CD14-positive monocyte (primary cell): ENCODE measurements around the gene PPP2R3A. TPM values are rescaled to one million over a fixed set of nuclear protein-coding genes. Genes with fewer than 3 reads are reported as not detected.

Experiments used
- DNase-seq, 3 donors: peaks; one replicate each; pipeline ENCODE4 v3.0.0-alpha.2; 2011 to 2022
- H2AFZ ChIP-seq: 2 replicates; pipeline ENCODE4 v1.6.0; 2012; ENCODE audit warnings: mild to moderate bottlenecking, low read depth, low read length, inconsistent platforms; ENCODE audit not compliant: insufficient read depth, poor library complexity, severe bottlenecking
- H3K27ac ChIP-seq, 2 donors: 1 replicate in 1 of 2; 2 replicates in 1 of 2; pipeline ENCODE4 v1.5.1; 2012 to 2013; ENCODE audit warnings: low read length in 2 of 2, control low read depth in 1 of 2, inconsistent platforms in 1 of 2, low read depth in 1 of 2, mild to moderate bottlenecking in 1 of 2
- H3K27me3 ChIP-seq, 2 donors: one replicate each; pipeline versions ENCODE4 v1.6.0 to v1.6.1; 2011 to 2013; ENCODE audit warnings: low read length in 2 of 2; ENCODE audit not compliant: control insufficient read depth in 2 of 2, insufficient read depth in 2 of 2
- H3K36me3 ChIP-seq, 2 donors: replicated peaks in 1 of 2; 1 replicate in 1 of 2; 2 replicates in 1 of 2; pipeline versions ENCODE4 v1.5.1 to v1.6.1; 2012 to 2013; ENCODE audit warnings: low read length in 2 of 2, control low read depth in 1 of 2, inconsistent platforms in 1 of 2, mild to moderate bottlenecking in 1 of 2; ENCODE audit not compliant: insufficient read depth in 2 of 2, control insufficient read depth in 1 of 2
- H3K4me1 ChIP-seq, 2 donors: 1 replicate in 1 of 2; 2 replicates in 1 of 2; pipeline versions ENCODE4 v1.5.1 to v1.6.1; 2012 to 2013; ENCODE audit warnings: low read length in 2 of 2, control low read depth in 1 of 2, inconsistent platforms in 1 of 2, mild to moderate bottlenecking in 1 of 2, moderate library complexity in 1 of 2; ENCODE audit not compliant: insufficient read depth in 2 of 2, control insufficient read depth in 1 of 2
- H3K4me2 ChIP-seq: replicated peaks from 2 replicates; pipeline ENCODE3; 2012; ENCODE audit warnings: low read length, moderate library complexity, mild to moderate bottlenecking; ENCODE audit not compliant: poor library complexity, severe bottlenecking; ENCODE audit errors: extremely low read depth
- H3K4me3 ChIP-seq, 3 experiments: fragments of 200-600 bp in 1 of 3; sonication (generic) in 1 of 3; replicated peaks in 1 of 3; 1 replicate in 2 of 3; 2 replicates in 1 of 3; pipeline ENCODE4 v1.5.1; 2011 to 2013; ENCODE audit warnings: low read length in 3 of 3, mild to moderate bottlenecking in 3 of 3, control low read depth in 2 of 3, low read depth in 2 of 3, inconsistent platforms in 1 of 3, moderate library complexity in 1 of 3
- H3K79me2 ChIP-seq: 2 replicates; pipeline ENCODE4 v1.6.0; 2012; ENCODE audit warnings: mild to moderate bottlenecking, control low read depth, inconsistent platforms, low read length, moderate library complexity; ENCODE audit not compliant: insufficient read depth
- H3K9ac ChIP-seq: 2 replicates; pipeline ENCODE4 v1.6.0; 2017; ENCODE audit warnings: low read length, mild to moderate bottlenecking; ENCODE audit not compliant: insufficient read depth, poor library complexity, severe bottlenecking
- H3K9me3 ChIP-seq, 2 donors: replicated peaks in 1 of 2; 1 replicate in 1 of 2; 2 replicates in 1 of 2; pipeline versions ENCODE4 v1.5.1 to v1.6.1; 2012 to 2013; ENCODE audit warnings: low read length in 2 of 2, control low read depth in 1 of 2; ENCODE audit not compliant: control insufficient read depth in 1 of 2, insufficient read depth in 1 of 2
- H4K20me1 ChIP-seq: 2 replicates; pipeline ENCODE4 v1.6.0; 2012; ENCODE audit warnings: mild to moderate bottlenecking, low read length, control low read depth, moderate library complexity; ENCODE audit not compliant: insufficient read depth
- H3K27ac Mint-ChIP-seq, 7 donors: one replicate each; pipeline ENCODE4 v1.8.0; 2020; ENCODE audit warnings: mild to moderate bottlenecking in 7 of 7, mixed read lengths in 7 of 7, moderate library complexity in 6 of 7, inconsistent platforms in 2 of 7
- H3K27me3 Mint-ChIP-seq, 3 donors: one replicate each; pipeline ENCODE4 v1.8.0; 2021 to 2022; ENCODE audit warnings: low read depth in 3 of 3, mild to moderate bottlenecking in 3 of 3, mixed read lengths in 3 of 3, moderate library complexity in 3 of 3, inconsistent platforms in 1 of 3
- H3K36me3 Mint-ChIP-seq, 2 donors: one replicate each; pipeline ENCODE4 v1.8.0; 2020; ENCODE audit warnings: mixed read lengths in 2 of 2, inconsistent platforms in 1 of 2, mild to moderate bottlenecking in 1 of 2
- H3K4me1 Mint-ChIP-seq: one replicate; pipeline ENCODE4 v1.8.0; 2020; ENCODE audit warnings: mild to moderate bottlenecking, mixed read lengths
- H3K4me3 Mint-ChIP-seq, 2 donors: one replicate each; pipeline ENCODE4 v1.8.0; 2020; ENCODE audit warnings: mild to moderate bottlenecking in 2 of 2, mixed read lengths in 2 of 2, moderate library complexity in 1 of 2
- H3K9me3 Mint-ChIP-seq, 7 donors: one replicate each; pipeline ENCODE4 v1.8.0; 2020 to 2022; ENCODE audit warnings: mixed read lengths in 7 of 7, mild to moderate bottlenecking in 6 of 7, moderate library complexity in 6 of 7, inconsistent platforms in 2 of 7
- CTCF ChIP-seq: fragments of 200-600 bp; IDR thresholded peaks from one replicate; pipeline ENCODE4 v1.8.0; 2022; ENCODE audit warnings: antibody characterized with exemption, mild to moderate bottlenecking
- WGBS: methylation state at CpG from one replicate; pipeline ENCODE4 v1.1.5; 2013; ENCODE audit warnings: missing lambda C conversion rate; ENCODE audit not compliant: insufficient coverage; 5-methylcytosine and 5-hydroxymethylcytosine counted together
- intact Hi-C, 2 donors: fragments of 100-400 bp; cut with micrococcal nuclease; formaldehyde crosslinking; loops; one replicate each; pipeline versions ENCODE4 v1.15.0 to v1.15.1; 2023
- polyA plus RNA-seq, 3 donors: library from polyadenylated mRNA; depleted of rRNA in 1 of 3; unstranded in 2 of 3; stranded (reverse) in 1 of 3; fragments of 300-500 nt in 2 of 3; fragments of >200 nt in 1 of 3; fragmentation: Illumina TruSeq in 2 of 3; gene quantifications; 1 replicate in 2 of 3; 2 replicates in 1 of 3; pipeline ENCODE4 v1.2.3, GENCODE V29; 2012 to 2021

Gene PPP2R3A
- polyA plus RNA-seq, 3 donors, result 0.09 to 0.15 (median 0.10) TPM

- Histone ChIP-seq H3K4me3 (no peak overlapping the region), H3K27ac (no peak overlapping the region), H3K36me3 (no peaks in the 10 kb centered on the region), H3K27me3 (no peaks in the 10 kb centered on the region), H3K4me2 (no peak overlapping the region), H4K20me1 (no peaks in the 10 kb centered on the region), H3K4me1 (peaks cover 2% of the 10 kb centered on the region in 2 donors), H2AFZ (no peak overlapping the region), H3K9ac (no peak overlapping the region), H3K9me3 (no peaks in the 10 kb centered on the region), H3K79me2 (no peaks in the 10 kb centered on the region)
- TF ChIP-seq CTCF, result no peak
- no peaks in the 10 kb centered on the region for H3K36me3 Mint-ChIP-seq
- H3K27me3 Mint-ChIP-seq, result peaks cover 0 to 9% (median 2%) of the 10 kb centered on the region in 3 donors
- DNase-seq, result no peak
- peaks cover 9% of the 10 kb centered on the region for H3K4me1 Mint-ChIP-seq
- no peak overlapping the region for H3K27ac Mint-ChIP-seq
- no CpG with 5 or more reads among the region's 3 CpGs for WGBS
- no peak overlapping the region for H3K4me3 Mint-ChIP-seq
- intact Hi-C loops, result loop anchor here (10.0 kb wide), 3 partner anchors 314 to 1904 kb away; partner anchors contain the start of gene STAG1 (in 1 of the 2)
- no peaks in the 10 kb centered on the region for H3K9me3 Mint-ChIP-seq
Measured at GRCh38 chr3:136070334-136070733, 104.8 kb downstream of the PPP2R3A start.

GRCh38 chr3:136070953-136071949, 105.7 kb downstream of the PPP2R3A start:
- WGBS, result 41% methylated on average over 7 of the region's 9 CpGs
- Mint-ChIP-seq H3K36me3 (no peaks in the 10 kb centered on the region), H3K27me3 (peaks cover 0 to 7% (median 2%) of the 10 kb centered on the region in 3 donors), H3K27ac (peak overlapping the region in 1 of 7 donors; percentile 38), H3K4me3 (no peak overlapping the region), H3K4me1 (peaks cover 15% of the 10 kb centered on the region), H3K9me3 (no peaks in the 10 kb centered on the region)
- Histone ChIP-seq H3K27me3 (no peaks in the 10 kb centered on the region), H3K4me1 (peaks cover 7 to 10% of the 10 kb centered on the region in 2 donors), H3K36me3 (no peaks in the 10 kb centered on the region), H3K9me3 (no peaks in the 10 kb centered on the region), H3K79me2 (no peaks in the 10 kb centered on the region), H3K4me2 (no peak overlapping the region), H4K20me1 (no peaks in the 10 kb centered on the region), H3K4me3 (no peak overlapping the region), H2AFZ (no peak overlapping the region), H3K9ac (no peak overlapping the region), H3K27ac (no peak overlapping the region)
- intact Hi-C loops, result loop anchor here (10.0 kb wide), 3 partner anchors 314 to 1904 kb away; partner anchors contain the start of gene STAG1 (in 1 of the 2)
- no peak for DNase-seq
- no peak for TF ChIP-seq CTCF
